ENCODE results near the gene CHMP2A. TPM values are rescaled to one million over a fixed set of nuclear protein-coding genes. Genes with fewer than 3 reads are reported as not detected.

The CHMP2A gene
- total and polyA plus RNA-seq, 2 of the 8 experiments (the other 6 are each of a cell fraction or from before 2014, with no cell fraction given) = 70.0 to 132 TPM

GRCh38 chr19:58575183-58576041 is 20.5 kb upstream of the CHMP2A start (continued):
- TF ChIP-seq SUZ12 (IDR thresholded peaks at IDR 0.05; ENCODE audit: low read length) = no peak
- TF ChIP-seq NRF1 (IDR thresholded peaks at IDR 0.05; ENCODE audit: low read depth, low read length) = peak; percentile 20; the same call in 1 of the 2 replicates
- TF ChIP-seq SIX5 (IDR thresholded peaks at IDR 0.05; ENCODE audit: low read depth, low read length) = peak; percentile 84
- peak; percentile 72 for TF ChIP-seq KDM4A (IDR thresholded peaks at IDR 0.05; ENCODE audit: low read depth, low read length, severe bottlenecking)
- TF ChIP-seq CTCF (IDR thresholded peaks at IDR 0.05; ENCODE audit: control extremely low read depth in 1 of 3, insufficient read depth in 1 of 3, low read depth in 1 of 3, low read length in 3 of 3) = peak in 1 of 3 experiments; percentile 1; a peak in 1 of 4 replicates
- TF ChIP-seq CREB1 (IDR thresholded peaks at IDR 0.05) = peak; percentile 98
- peak; percentile 73 for TF ChIP-seq TAF1 (IDR thresholded peaks at IDR 0.05; ENCODE audit: low read depth, low read length)
- TF ChIP-seq RAD21 (IDR thresholded peaks at IDR 0.05 in 1 of 2, conservative IDR thresholded peaks at IDR 0.05 in 1 of 2; ENCODE audit: low read depth in 2 of 2, low read length in 2 of 2) = no peak
- peak; percentile 64; the same call in 1 of the 2 replicates for TF ChIP-seq POLR2AphosphoS5 (IDR thresholded peaks at IDR 0.05; ENCODE audit: low read depth, low read length)

Measured in H1 (cell line).